Naive B cell (primary cell): ENCODE results near the gene PPM1H. TPM values are rescaled to one million over a fixed set of nuclear protein-coding genes. Genes with fewer than 3 reads are reported as not detected.
"Not testable (repeated sequence)": the region's sequence is repeated elsewhere in the genome, so short reads cannot be mapped to it uniquely, and the experiment has no call there.

Experiments
- ATAC-seq, 2 donors: fragments of 150-1000 bp; cut with Tn5 transposase; 2 replicates each; pipeline ENCODE4 v1.10.0; 2021; ENCODE audit warnings: low read depth in 2 of 2, mild to moderate bottlenecking in 2 of 2, moderate library complexity in 2 of 2
- DNase-seq: peaks from one replicate; pipeline ENCODE4 v3.0.0; 2022
- H3K27ac Mint-ChIP-seq, 6 donors: one replicate each; pipeline ENCODE4 v1.8.0; 2020 to 2022; ENCODE audit warnings: mild to moderate bottlenecking in 6 of 6, mixed read lengths in 6 of 6, moderate library complexity in 5 of 6, inconsistent platforms in 2 of 6
- H3K27me3 Mint-ChIP-seq, 3 donors: one replicate each; pipeline ENCODE4 v1.8.0; 2021 to 2022; ENCODE audit warnings: mixed read lengths in 3 of 3, mild to moderate bottlenecking in 1 of 3
- H3K36me3 Mint-ChIP-seq, 2 donors: one replicate each; pipeline ENCODE4 v1.8.0; 2020 to 2022; ENCODE audit warnings: mixed read lengths in 2 of 2, inconsistent platforms in 1 of 2, mild to moderate bottlenecking in 1 of 2
- H3K4me1 Mint-ChIP-seq, 3 donors: one replicate each; pipeline ENCODE4 v1.8.0; 2020 to 2022; ENCODE audit warnings: mixed read lengths in 3 of 3, inconsistent platforms in 1 of 3, mild to moderate bottlenecking in 1 of 3, moderate library complexity in 1 of 3
- H3K4me3 Mint-ChIP-seq, 8 donors: one replicate each; pipeline ENCODE4 v1.8.0; 2020 to 2022; ENCODE audit warnings: mild to moderate bottlenecking in 8 of 8, mixed read lengths in 8 of 8, moderate library complexity in 8 of 8, inconsistent platforms in 2 of 8
- H3K9me3 Mint-ChIP-seq, 7 donors: one replicate each; pipeline ENCODE4 v1.8.0; 2020 to 2022; ENCODE audit warnings: mixed read lengths in 7 of 7, mild to moderate bottlenecking in 5 of 7, inconsistent platforms in 2 of 7, moderate library complexity in 1 of 7
- polyA plus RNA-seq, 6 donors: library from polyadenylated mRNA; unstranded; fragments of 300-500 nt; fragmentation: Illumina TruSeq; gene quantifications; one replicate each; pipeline ENCODE4 v1.2.3, GENCODE V29; 2021; ENCODE audit warnings: low read depth in 6 of 6

PPM1H gene
- polyA plus RNA-seq, 6 donors from 2014 or later = 0.05 to 0.15 (median 0.12) TPM; not detected in 3

DNA sequence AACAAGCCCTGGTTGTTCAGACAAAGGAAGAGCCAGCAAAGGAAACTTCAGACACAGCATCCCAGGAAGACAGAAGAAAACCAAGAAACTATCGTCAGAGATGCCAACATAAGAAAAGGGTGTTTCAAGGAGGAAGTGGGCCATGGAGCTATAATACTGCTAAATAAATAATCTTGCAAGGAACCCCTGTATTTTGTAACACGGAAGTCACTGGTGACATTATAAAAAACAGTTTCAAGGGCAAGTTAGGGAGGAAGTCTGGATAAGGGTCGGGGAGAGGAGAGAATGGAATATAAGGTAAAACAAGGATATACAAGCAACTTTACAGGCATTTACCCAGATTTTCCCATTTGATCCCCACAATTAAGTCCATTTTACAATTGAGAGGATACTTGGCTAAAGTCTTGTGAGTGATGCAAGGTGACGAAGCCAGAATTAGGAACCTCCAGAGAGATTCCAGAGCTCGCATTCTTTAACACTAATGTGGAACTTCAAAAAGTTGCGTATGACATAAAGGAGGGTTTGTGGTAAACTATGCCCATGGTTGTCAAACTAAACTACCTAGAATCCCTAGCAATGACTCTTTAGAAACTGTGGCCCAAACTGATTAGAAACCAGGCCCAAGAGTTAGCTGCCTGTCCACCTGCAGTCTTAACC lies 46.4 kb downstream of the PPM1H start:
- peaks cover 0 to 5% (median 2%) of the 10 kb centered on the region in 7 donors for H3K9me3 Mint-ChIP-seq
- ATAC-seq (no peak), DNase-seq (no peak)
- no peak overlapping the region for H3K27ac Mint-ChIP-seq
- H3K36me3 Mint-ChIP-seq = no peaks in the 10 kb centered on the region
- no peak overlapping the region for H3K4me3 Mint-ChIP-seq
- H3K4me1 Mint-ChIP-seq = no peaks in the 10 kb centered on the region
- H3K27me3 Mint-ChIP-seq = no peaks in the 10 kb centered on the region

DNA sequence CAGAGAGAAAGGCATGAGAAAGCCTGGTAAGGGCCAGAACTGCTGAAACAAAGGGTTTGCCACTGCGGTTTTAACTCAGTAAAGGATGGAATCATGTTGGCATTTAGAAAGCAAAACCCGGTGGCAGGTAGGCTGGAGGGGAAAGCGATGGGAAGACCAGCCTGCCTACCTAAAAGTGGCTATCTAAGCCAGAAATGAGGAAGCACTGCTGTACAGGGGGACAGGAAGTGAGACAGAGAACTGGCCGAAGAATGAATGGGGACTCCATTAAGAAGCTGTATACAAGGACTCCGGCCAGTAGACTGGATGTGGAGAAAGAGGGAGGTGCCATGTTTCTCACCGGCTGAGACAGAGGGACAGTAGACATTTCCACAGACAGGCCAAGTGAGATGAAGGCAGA lies 48.2 kb downstream of the PPM1H start:
- H3K4me3 Mint-ChIP-seq = no peak overlapping the region
- no peak for DNase-seq
- peaks cover 0 to 5% (median 2%) of the 10 kb centered on the region in 7 donors for H3K9me3 Mint-ChIP-seq
- H3K27ac Mint-ChIP-seq = no peak overlapping the region
- H3K27me3 Mint-ChIP-seq = no peaks in the 10 kb centered on the region
- no peaks in the 10 kb centered on the region for H3K4me1 Mint-ChIP-seq
- ATAC-seq = no peak
- no peaks in the 10 kb centered on the region for H3K36me3 Mint-ChIP-seq

DNA sequence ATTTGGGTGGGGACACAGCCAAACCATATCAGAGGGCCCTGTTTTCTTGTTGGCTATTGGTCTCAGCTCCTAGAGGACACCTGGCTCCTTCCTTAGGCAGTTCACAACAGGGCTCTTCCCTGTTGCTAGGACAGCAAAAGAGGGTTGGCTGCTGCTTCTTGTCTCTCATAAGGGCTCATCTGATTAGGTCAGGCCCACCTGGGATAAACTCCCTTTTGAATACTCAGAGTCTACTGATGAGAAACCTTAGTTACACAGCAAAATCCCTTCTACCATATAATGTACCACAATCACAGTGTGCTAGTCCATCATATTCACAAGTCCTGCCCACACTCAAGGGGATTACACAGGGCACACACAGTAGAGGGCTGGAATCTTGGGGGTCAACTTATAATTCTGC lies 49.7 kb downstream of the PPM1H start:
- peaks cover 0 to 5% (median 4%) of the 10 kb centered on the region in 3 donors for H3K27me3 Mint-ChIP-seq
- ATAC-seq = no peak

DNA sequence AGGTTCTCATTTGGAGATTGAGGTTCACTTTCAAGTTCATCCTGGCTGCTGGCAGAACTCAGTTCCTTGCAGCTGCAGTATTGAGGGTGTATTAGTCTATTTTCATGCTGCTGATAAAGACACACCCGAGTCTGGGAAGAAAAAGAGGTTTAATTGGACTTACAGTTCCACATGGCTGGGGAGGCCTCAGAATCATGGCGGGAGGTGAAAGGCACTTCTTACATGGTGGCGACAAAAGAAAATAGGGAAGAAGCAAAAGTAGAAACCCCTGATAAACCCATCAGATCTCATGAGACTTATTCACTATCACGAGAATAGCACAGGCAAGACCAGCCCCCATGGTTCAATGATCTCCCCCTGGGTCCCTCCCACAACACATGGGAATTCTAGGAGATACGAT lies 50.1 kb downstream of the PPM1H start:
- not testable (repeated sequence) for ATAC-seq, DNase-seq, H3K27me3 Mint-ChIP-seq, H3K4me1 Mint-ChIP-seq, H3K36me3 Mint-ChIP-seq, H3K27ac Mint-ChIP-seq, H3K4me3 Mint-ChIP-seq, H3K9me3 Mint-ChIP-seq

More for the DNA sequence above, 49.7 kb downstream of the PPM1H start:
- Mint-ChIP-seq H3K27ac (no peak overlapping the region), H3K4me3 (no peak overlapping the region), H3K36me3 (no peaks in the 10 kb centered on the region), H3K4me1 (no peaks in the 10 kb centered on the region), H3K9me3 (peaks cover 2 to 8% (median 5%) of the 10 kb centered on the region in 7 donors)
- no peak for DNase-seq

DNA sequence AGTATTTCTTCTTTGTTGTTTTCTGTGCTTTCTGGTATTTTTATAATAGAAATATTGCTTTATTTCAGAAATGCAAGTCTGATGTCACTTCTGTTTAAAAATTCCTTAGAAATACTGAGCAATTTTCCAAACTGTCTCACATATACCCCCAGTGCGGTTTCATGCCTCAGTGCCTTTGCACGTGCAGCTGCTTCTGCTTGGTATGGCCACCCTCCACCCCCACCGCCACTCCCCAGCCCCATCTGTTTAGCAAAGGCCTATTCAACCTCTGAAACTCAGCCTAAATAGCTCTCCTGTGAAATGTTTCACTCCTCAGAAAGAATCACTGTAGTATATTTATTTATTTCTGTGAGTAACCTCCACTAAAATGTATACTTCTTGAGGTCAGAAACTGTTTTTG lies 52.3 kb downstream of the PPM1H start:
- peaks cover 2 to 7% (median 5%) of the 10 kb centered on the region in 7 donors for H3K9me3 Mint-ChIP-seq
- H3K27ac Mint-ChIP-seq = no peak overlapping the region
- ATAC-seq (no peak), DNase-seq (no peak)
- peaks cover 0 to 5% (median 4%) of the 10 kb centered on the region in 3 donors for H3K27me3 Mint-ChIP-seq
- no peak overlapping the region for H3K4me3 Mint-ChIP-seq
- H3K4me1 Mint-ChIP-seq = no peaks in the 10 kb centered on the region
- no peaks in the 10 kb centered on the region for H3K36me3 Mint-ChIP-seq

DNA sequence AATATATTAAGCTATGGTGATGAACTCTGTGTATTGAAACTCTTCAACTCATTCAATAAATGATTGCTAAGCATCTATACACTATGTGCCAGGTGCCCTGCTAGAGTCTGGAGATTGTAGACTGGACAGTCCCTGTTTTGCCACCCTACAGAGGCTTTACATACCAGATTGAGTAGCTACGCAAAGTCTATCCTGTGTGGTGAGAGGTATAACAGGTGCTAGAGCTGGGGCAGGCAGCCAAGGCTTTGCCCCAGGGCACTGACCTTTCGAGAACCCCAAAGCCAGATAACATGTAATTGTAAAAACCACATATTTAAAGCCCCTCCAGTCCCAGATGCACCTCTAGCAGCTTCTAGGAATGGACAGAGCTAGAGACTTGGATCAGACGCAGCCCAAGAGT lies 52.8 kb downstream of the PPM1H start:
- ATAC-seq = no peak
- DNase-seq = no peak
- H3K4me1 Mint-ChIP-seq = no peaks in the 10 kb centered on the region
- no peak overlapping the region for H3K4me3 Mint-ChIP-seq
- H3K36me3 Mint-ChIP-seq = no peaks in the 10 kb centered on the region
- no peak overlapping the region for H3K27ac Mint-ChIP-seq
- H3K9me3 Mint-ChIP-seq = peaks cover 2 to 10% (median 5%) of the 10 kb centered on the region in 7 donors
- peaks cover 0 to 5% (median 4%) of the 10 kb centered on the region in 3 donors for H3K27me3 Mint-ChIP-seq

DNA sequence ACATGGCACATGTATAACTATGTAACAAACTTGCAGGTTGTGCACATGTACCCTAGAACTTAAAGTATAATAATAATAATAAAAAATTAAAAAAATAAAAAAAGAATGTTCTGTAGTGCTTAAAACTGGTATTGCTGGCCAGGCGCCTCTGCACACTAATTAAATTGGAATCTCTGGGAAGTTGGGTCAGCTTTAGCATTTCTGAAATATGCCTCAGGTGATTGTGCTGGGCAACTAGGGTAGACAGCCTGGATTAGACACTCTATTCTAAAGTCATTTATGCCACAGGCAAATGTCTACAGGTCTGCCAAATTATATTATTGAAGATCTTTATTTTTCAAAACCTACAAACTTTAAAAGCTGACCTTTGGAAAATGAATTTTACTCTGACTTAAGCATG lies 55.3 kb downstream of the PPM1H start:
- ATAC-seq = no peak

DNA sequence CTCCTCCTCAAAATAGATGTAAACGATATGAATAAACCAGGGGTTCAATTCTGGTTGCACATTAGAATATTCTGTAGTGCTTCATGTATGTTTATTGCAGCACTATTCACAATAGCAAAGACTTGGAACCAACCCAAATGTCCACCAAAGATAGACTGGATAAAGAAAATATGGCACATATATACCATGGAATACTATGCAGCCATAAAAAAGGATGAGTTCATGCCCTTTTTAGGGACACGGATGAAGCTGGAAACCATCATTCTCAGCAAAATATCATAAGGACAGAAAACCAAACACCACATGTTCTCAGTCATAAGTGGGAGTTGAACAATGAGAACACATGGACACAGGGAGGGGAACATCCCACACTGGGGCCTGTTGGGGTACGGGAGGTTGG lies 55.7 kb downstream of the PPM1H start:
- Mint-ChIP-seq H3K27me3 (peaks cover 0 to 10% (median 5%) of the 10 kb centered on the region in 3 donors), H3K4me3 (peak overlapping the region in 1 of 8 donors; percentile 27)
- not testable (repeated sequence) for H3K9me3 Mint-ChIP-seq, H3K4me1 Mint-ChIP-seq, H3K36me3 Mint-ChIP-seq, H3K27ac Mint-ChIP-seq, ATAC-seq, DNase-seq

More for the DNA sequence above, 55.3 kb downstream of the PPM1H start:
- peaks cover 0 to 10% (median 5%) of the 10 kb centered on the region in 3 donors for H3K27me3 Mint-ChIP-seq
- DNase-seq = no peak
- no peak overlapping the region for H3K4me3 Mint-ChIP-seq
- no peak overlapping the region for H3K27ac Mint-ChIP-seq
- peaks cover 2 to 10% (median 4%) of the 10 kb centered on the region in 7 donors for H3K9me3 Mint-ChIP-seq
- no peaks in the 10 kb centered on the region for H3K36me3 Mint-ChIP-seq
- H3K4me1 Mint-ChIP-seq = no peaks in the 10 kb centered on the region

DNA sequence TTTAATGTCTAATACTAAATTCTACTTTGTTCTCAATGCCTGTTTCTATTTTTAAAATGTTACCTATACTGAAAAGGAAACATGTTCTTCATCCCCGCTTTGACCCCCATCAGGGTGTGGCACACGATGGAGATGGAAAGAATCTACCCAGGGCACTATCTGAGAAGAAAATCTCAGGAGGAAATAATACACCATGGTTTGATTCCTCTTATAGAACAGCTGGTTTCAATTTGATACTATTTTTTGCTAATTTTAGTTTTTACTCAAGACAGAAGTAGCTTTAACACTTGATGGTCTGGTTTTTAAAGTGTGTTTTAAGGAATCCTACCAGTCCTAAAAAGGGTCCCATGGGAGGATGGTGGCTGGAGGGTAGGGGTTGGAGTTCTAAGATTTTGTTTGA lies 56.7 kb downstream of the PPM1H start:
- Mint-ChIP-seq H3K4me3 (no peak overlapping the region), H3K27me3 (peaks cover 0 to 10% (median 5%) of the 10 kb centered on the region in 3 donors), H3K27ac (peak overlapping the region in 1 of 6 donors; percentile 5), H3K4me1 (no peaks in the 10 kb centered on the region), H3K36me3 (no peaks in the 10 kb centered on the region), H3K9me3 (peaks cover 0 to 10% (median 4%) of the 10 kb centered on the region in 7 donors)
- DNase-seq = no peak
- no peak for ATAC-seq

DNA sequence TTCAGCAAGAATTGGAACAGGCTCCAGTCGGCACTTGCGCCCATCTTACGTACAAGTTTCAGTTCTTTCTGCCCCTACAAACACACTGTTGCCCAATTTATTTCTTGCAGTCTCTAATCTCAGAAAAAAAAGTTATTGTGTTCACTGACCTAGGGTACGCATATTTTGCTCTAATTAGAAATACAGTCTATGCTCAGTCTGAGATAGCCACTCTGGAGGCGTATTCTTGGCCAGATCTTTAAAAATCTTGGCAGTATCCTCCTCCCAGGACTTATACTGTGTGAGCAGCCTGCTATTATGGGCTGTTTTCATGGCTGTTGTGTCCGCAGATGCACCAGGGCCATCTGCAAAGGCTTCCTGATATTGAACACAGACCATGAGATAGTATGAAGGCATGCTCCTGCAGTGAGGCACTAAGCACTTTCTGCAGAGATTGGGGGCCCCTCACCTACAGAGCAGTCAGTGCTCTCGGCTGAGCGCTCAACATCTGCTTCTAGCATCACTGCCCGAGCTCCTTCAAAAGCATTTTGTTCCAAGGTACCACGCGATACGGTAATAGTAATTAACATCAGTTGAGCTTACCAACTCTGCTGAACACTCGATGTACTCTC lies 57.9 kb downstream of the PPM1H start:
- H3K9me3 Mint-ChIP-seq = peaks cover 0 to 10% (median 4%) of the 10 kb centered on the region in 7 donors
- no peaks in the 10 kb centered on the region for H3K4me1 Mint-ChIP-seq
- peak overlapping the region in 1 of 6 donors; percentile 71 for H3K27ac Mint-ChIP-seq
- H3K27me3 Mint-ChIP-seq = peaks cover 3 to 10% (median 5%) of the 10 kb centered on the region in 3 donors
- DNase-seq (no peak), ATAC-seq (no peak)
- no peaks in the 10 kb centered on the region for H3K36me3 Mint-ChIP-seq
- no peak overlapping the region for H3K4me3 Mint-ChIP-seq

DNA sequence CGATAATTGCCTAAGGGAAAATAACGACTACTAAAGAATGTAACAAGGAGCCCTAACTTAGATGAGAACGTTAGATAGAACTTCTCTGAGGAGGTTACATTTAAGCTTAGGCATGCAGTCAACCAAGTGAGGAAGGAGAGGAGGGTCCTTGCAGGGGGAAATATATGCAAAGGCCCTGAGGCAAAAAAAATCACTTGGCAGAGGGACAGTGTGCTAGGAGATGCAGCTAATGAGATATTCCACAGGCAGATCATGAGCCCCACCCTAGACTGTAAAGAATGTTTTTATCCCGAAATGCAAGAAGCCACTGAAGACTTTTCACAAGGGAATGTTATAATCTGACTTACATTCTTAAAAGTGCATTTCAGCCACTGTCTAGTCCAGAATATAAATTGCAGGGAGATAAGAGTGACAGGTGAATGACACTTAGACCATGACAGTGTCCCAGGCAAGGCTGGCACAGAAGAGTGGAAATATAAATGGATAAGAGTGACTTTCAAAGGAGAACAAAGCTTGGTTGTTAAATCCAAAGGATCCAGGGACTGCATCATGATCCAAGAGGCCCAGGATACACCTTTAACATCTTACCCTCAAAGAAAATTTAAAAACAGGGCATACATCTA lies 61.0 kb downstream of the PPM1H start:
- peaks cover 0 to 14% (median 14%) of the 10 kb centered on the region in 3 donors for H3K27me3 Mint-ChIP-seq
- ATAC-seq = no peak
- no peak overlapping the region for H3K4me3 Mint-ChIP-seq
- no peak for DNase-seq
- H3K36me3 Mint-ChIP-seq = peaks cover 0 to 7% of the 10 kb centered on the region in 2 donors
- peaks cover 0 to 9% (median 2%) of the 10 kb centered on the region in 7 donors for H3K9me3 Mint-ChIP-seq
- H3K27ac Mint-ChIP-seq = no peak overlapping the region
- H3K4me1 Mint-ChIP-seq = no peaks in the 10 kb centered on the region

DNA sequence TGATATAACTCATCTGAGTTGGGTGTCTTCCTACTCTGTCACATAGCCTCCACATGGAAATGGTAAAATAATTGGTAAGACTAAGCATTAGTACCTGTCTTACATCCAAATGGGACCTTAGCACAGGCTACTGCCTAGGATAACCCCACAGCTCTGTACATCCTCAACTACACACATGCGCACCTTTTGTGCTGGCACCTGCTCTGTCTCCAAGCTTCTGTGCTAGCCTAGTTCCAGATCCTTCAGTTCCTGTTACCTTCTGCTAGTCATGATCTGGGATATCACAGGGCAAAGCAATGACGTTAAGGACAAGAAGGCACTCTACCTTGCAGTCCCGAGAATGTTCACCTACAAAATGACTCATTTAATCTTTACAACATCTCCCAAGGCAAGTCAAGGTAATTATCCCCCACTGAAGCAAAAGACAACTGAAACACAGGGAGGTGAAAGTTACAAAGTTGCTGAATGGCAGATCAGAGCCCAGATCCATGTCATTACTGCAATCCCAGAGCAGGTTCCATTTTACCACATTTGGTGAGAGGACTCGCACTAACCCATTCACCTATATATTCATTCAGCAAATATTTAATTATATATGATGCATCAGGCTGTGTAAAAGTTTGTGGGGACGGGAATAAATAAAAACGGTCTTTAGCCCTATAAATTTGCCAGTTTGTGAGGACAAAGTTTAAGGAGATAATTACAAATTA lies 61.7 kb downstream of the PPM1H start:
- Mint-ChIP-seq H3K4me3 (no peak overlapping the region), H3K9me3 (peaks cover 0 to 9% (median 2%) of the 10 kb centered on the region in 7 donors), H3K27me3 (peaks cover 0 to 14% (median 14%) of the 10 kb centered on the region in 3 donors), H3K4me1 (no peaks in the 10 kb centered on the region), H3K27ac (no peak overlapping the region), H3K36me3 (peaks cover 0 to 7% of the 10 kb centered on the region in 2 donors)
- DNase-seq (no peak), ATAC-seq (no peak)

DNA sequence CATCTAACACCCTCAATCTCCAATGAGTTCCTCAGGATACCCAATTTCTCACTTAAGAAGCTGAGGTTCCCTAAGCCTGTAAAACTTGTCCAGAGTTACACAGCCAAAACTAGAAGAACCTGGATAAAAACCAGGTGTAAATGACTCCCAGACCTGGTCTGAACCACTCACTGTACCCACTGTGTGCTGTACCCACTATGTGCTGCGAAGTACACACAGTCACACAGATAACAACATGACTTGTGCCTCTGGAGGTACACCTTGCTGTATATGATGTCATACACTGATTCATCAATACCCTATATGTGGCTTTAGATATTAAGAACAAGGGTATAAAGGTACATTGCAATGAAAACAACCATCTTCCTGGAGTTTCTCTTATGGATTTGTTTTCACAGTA lies 66.1 kb downstream of the PPM1H start:
- ATAC-seq (no peak), DNase-seq (no peak)
- no peaks in the 10 kb centered on the region for H3K4me1 Mint-ChIP-seq
- no peak overlapping the region for H3K4me3 Mint-ChIP-seq
- no peak overlapping the region for H3K27ac Mint-ChIP-seq
- peaks cover 0 to 14% (median 9%) of the 10 kb centered on the region in 3 donors for H3K27me3 Mint-ChIP-seq
- H3K36me3 Mint-ChIP-seq = peaks cover 0 to 7% of the 10 kb centered on the region in 2 donors
- peaks cover 0 to 9% (median 0%) of the 10 kb centered on the region in 7 donors for H3K9me3 Mint-ChIP-seq
